GM11168 (cell line): ENCODE results near the gene FBRS.
"Not testable (repeated sequence)": the region's sequence is repeated elsewhere in the genome, so short reads cannot be mapped to it uniquely, and the experiment has no call there.

Experiments
- in situ Hi-C: fragments of 300-500 bp; cut with MboI; formaldehyde crosslinking; loops from one replicate; pipeline ENCODE4 v1.12.0; 2022; ENCODE audit warnings: low sequenced_read_pairs; ENCODE audit not compliant: unreplicated experiment

FBRS gene

GRCh38 chr16:30696646-30697045 lies 38.4 kb downstream of the FBRS start:
- in situ Hi-C loops, result not testable (repeated sequence)

DNA sequence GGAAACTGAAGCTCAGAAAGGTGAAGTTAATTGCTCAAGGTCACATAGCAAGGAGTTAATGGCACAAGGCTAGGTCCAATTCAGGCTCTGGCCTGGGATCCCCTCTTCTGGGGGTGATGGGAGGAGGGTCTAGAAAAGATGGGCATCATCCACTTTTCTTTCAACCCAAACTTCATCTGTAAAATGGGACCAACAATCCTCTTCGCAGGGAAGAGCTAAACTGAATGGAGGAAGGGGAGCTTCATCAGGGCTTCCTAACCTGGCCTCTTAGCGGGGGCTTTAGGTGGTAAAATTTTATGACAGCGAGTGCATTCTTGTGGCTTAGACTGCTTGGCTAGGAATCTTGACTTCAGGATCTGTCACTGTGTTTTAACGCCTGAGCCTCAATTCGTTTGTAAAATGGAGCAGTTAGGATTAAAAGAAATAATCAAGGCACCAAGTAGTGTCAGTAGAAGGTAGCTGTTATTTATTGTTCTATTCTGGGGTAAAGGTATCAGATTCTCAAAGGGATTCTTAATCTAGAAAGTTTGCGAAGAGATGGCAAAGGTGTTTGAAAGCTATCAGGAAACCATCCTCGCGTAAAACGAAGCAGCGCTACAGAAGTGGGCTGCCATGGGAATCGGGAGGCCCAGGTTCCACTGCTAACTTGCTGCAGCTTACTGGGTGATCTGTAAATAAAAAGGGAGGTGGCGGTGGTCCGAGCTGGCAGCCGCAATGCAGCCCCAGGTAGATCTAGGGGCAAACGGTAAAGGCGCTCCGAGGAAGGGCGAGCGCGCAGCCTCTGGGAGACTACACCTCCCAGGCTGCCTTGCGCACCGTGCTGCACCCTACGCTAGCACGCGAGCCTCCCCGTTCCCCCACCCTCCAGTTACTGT lies 39.3 kb downstream of the FBRS start:
- in situ Hi-C loops, result no loop called here

DNA sequence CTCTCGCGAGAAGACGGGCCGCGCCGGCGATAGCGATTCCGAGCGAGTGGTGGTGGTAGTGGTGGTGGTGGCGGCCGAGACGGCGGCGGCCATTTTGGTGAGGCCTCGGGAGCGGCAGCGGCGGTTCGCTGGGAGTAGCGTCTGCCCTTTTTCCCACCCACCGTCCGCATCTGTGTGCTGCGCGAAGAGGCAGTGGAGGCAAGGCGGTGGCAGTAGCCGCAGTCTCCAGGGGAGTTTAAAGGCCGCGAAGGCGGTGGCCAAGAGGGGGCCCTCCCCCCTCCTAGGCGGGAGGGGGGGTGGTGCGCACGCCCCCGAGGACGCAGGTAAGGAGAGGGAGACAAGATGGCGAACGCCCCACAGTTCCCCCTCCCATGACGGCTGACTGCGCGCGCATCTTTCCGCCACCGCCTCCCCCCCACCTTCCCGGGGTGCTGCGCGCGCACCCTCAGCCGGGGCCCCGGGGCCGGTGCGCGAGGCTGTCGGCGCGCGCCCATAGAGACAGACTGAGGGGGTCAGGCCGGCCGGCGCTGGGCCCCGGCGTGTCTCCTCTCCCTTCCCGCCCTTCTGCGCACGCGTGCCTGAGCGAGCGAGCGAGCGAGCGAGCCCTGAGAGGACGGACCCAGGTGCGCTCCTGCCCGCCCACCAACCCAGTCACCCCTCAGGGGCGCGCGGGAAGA lies 40.0 kb downstream of the FBRS start:
- in situ Hi-C loops, result no loop called here

GRCh38 chr16:30698816-30699614 lies 40.8 kb downstream of the FBRS start, which contains the start of gene SRCAP:
Gene SRCAP, plus strand, starts transcription at chr16:30699171. Its CDS starts 1,654 bp downstream, at chr16:30700825.
- in situ Hi-C loops, result no loop called here

- in situ Hi-C loops, result no loop called here
Observed at GRCh38 chr16:30699615-30700099, 41.4 kb downstream of the FBRS start.

- in situ Hi-C loops, result no loop called here
Observed at GRCh38 chr16:30700491-30700890, 42.3 kb downstream of the FBRS start.

GRCh38 chr16:30700971-30701370 lies 42.7 kb downstream of the FBRS start:
- in situ Hi-C loops, result no loop called here

DNA sequence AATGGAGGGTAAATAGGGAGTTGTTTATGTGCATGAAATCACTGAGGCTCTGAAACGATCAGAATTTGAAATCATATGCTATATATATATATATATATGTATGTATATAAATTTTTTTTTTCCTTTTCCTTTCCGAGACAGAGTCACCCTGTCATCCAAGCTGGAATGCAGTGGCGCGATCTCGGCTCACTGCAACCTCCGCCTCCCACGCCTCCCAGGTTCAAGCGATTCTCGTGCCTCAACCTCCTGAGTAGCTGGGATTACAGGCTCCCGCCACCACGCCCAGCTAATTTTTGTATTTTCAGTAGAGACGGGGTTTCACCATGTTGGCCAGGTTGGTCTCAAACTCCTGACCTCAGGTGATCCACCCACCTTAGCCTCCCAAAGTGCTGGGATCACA lies 44.8 kb downstream of the FBRS start:
- in situ Hi-C loops, result not testable (repeated sequence)

DNA sequence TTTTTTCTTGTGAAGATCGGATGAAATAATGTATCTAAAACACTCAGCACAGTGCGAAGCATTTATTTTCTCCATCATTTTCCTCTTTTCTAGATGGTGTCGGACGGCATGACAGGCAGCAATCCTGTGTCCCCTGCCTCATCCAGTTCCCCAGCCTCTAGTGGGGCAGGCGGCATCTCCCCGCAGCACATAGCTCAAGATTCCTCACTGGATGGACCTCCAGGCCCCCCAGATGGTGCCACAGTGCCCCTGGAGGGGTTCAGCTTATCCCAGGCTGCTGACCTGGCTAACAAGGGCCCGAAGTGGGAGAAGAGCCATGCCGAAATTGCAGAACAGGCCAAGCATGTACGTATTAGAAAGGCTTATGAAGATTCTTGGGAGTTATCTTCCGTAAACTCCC lies 45.7 kb downstream of the FBRS start:
- in situ Hi-C loops, result no loop called here

DNA sequence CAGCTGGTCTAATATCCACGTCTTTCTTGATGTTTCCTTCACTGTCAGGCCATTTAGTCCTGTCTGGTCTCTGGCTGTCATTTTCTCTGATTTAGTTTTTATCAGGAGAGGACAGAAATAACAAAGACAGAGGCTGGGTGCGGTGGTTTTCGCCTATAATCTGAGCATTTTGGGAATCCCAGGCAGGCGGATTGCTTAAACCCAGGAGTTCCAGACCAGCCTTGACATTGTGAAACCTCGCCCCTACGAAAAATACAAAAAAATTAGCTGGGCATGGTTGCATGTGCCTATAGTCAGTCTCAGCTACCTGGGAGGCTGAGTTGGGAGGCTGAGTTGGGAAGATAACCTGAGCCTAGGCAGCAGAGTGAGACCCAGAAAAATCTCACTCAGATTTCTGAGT lies 47.8 kb downstream of the FBRS start:
- in situ Hi-C loops, result no loop called here

DNA sequence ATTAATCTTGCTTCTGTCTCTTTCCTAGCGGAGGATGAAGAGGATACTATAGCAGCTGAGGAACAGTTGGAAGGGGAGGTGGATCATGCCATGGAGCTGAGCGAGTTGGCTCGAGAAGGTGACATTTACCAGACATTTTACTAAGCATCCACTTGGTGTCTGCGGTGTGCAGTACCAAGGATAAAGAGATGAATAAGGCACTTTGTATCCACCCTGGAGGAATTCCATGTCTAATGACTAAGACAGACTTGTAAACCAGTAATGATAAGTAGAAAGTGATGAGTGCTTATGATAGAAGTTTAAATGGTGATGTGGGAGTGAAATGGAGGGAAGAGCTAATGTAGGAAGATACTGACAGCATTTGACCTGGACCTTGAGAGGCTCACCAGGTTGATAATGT lies 52.7 kb downstream of the FBRS start:
- in situ Hi-C loops, result no loop called here

- in situ Hi-C loops, result no loop called here
Observed at GRCh38 chr16:30711712-30712111, 53.5 kb downstream of the FBRS start.

DNA sequence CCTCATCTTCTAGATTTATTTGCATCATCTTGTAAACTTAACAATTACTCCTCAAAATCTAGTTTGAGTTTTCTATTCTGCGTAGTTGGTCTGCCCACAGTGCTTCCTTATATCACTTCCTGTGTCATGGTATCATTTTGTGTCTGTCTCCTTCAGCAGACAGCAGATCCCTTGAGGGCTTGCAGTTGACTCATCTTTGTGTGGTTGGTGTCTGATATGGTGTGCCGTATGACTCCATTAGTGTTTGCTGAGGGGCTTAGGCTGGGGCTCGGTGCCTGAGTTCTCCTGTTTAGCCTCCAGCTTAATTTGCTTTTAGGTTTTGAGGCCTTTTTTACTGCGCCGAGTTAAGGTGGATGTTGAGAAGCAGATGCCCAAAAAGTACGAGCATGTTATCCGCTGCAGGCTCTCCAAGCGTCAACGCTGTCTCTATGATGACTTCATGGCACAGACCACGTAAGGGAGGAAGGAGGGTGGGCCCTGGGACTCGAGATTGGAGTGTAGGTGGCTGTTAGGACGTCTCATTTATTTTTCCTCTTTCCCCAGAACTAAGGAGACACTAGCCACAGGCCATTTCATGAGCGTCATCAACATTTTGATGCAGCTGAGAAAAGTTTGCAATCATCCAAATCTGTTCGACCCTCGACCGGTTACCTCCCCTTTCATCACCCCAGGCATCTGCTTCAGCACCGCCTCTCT lies 57.7 kb downstream of the FBRS start:
- in situ Hi-C loops, result no loop called here

DNA sequence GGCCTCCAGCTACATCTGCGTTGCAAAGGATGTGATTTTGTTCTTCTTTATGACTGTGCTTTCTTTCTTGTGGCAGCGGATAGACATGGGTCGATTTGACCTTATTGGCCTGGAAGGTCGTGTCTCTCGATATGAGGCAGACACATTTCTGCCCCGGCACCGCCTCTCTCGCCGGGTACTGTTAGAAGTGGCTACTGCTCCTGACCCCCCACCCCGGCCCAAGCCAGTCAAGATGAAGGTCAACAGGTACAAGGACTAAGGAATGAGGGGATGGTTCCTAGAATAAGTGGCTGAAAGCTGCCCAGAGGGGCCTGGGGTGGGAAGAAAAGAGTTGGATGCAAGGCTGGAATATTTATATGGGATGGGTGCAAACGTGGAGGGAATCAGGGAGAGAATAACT lies 61.9 kb downstream of the FBRS start:
- in situ Hi-C loops, result no loop called here
